A204.1 (cell line): Measurements from ENCODE around the gene CTIF.

ENCODE experiments used
- FAIRE-seq: peaks from 2 replicates; lab custom pipeline; 2012; peaks lifted over from hg19 to GRCh38; lab: Jason Lieb, UNC

CTIF gene

GRCh38 chr18:48904847-48905394, 366.1 kb downstream of the CTIF start:
- no peak for FAIRE-seq

DNA sequence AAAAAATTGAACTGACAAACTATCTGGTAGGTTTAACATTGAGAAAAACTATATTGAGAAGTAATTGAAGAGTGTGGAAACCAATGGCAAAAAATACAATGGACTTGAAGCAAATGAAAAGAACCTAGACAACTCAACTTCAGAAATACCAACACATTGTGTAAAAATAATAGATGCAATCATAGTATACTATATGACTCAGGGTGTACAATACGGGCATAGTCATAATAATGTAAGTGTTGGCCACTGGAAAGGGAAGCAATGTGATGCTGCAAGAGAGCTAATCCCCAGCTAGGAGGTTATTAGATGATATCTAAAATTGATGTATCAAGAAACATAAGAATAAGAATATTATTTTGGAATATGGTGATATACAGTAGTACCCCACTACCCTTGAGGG, 366.7 kb downstream of the CTIF start:
- no peak for FAIRE-seq

GRCh38 chr18:48908916-48909315, 370.1 kb downstream of the CTIF start:
- FAIRE-seq, result no peak

DNA sequence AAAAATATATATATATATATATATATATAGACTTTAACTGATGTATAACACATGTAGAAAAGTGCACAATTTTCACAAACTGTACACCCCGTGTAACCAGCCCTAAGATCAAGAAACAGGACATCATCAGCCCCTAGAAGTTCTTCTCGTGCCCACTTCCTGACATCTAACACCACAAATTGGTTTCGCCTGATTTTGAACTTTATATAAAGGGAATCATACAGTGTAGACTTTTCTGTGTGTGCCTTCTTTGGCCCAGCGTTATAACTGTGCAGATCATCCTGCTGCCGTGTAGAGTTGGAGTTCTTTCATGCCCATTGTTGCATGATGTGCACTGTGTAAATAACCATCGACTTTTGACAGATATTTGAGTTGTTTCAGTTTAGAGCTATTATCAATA, 370.9 kb downstream of the CTIF start:
- FAIRE-seq, result no peak

- no peak for FAIRE-seq
Observed at GRCh38 chr18:48910972-48911545, 372.2 kb downstream of the CTIF start.
